HCEC 1CT (cell line): ENCODE results near the gene RPP25L.
A peak's percentile ranks its signal among the peaks of the same experiment; 100 is the strongest.

Experiments used
- DNase-seq: peaks from one replicate; pipeline ENCODE4 v3.0.0-alpha.2; 2017

Gene RPP25L

GRCh38 chr9:34610434-34611206 lies 1.3 kb downstream of the RPP25L start:
- no peak for DNase-seq

DNA sequence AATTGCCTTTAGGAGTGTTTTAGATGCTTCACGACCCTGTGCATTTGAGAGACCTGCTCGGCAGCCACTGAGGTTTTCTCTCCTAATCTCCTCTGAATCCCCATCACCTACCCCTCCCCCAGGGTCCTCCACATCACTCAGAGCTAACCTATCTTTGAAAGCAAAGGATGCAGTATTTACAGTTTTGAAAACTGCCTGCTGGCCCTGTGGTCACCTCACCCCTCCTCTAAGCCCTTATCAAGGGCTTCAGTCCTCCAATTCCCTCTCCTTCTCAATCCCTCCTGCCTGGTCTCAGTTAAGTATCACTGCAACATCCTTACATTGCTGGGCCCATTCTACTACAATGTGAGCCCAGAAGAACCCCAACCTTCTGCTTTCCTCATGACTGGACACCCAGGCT lies 4.6 kb downstream of the RPP25L start:
- no peak for DNase-seq

- no peak for DNase-seq
Observed at GRCh38 chr9:34606905-34607304, 5.0 kb downstream of the RPP25L start.

GRCh38 chr9:34606190-34606589 lies 5.7 kb downstream of the RPP25L start:
- no peak for DNase-seq

GRCh38 chr9:34603610-34604231 lies 8.2 kb downstream of the RPP25L start:
- DNase-seq = peak; percentile 51

GRCh38 chr9:34601937-34602573 lies 9.8 kb downstream of the RPP25L start:
- DNase-seq = no peak

DNA sequence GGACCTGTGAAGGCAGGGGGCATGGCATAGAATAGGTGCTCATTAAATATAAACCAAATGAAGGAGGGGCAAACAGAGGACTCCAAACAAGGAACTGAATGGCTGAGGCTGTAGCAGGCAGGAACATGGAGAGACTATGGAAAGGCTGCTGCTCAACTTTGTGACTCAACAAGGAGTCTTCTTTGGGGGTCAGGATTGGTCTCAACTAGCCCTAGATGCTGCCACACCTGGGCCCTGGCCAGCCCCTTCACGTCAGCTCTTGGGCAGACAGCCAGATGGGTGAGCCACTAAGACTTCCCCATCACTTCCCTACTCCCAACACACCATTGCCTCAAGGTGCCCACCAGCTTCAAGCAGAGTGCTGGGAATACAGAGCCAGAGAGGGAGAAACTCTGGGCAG lies 11.0 kb downstream of the RPP25L start:
- no peak for DNase-seq

DNA sequence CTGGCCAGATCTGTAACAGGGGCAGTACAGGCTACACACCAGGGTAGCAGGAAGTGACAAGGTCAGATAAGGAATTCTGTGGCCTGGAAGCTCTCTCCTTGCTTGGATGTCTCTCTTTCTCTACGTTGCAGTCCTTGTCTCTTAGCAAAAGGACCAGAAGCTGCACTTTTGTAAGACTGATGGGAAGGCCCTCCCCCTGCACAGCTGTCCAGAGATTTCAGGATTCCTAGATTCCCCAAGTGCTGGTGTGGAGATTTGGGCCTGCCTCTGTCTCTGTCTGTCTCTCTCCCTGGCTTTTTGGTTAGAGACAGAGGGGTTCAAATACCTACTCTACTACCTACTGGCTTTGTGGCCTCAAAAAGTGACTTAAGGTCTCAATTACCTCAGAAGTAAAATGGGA lies 12.4 kb downstream of the RPP25L start:
- DNase-seq = no peak

DNA sequence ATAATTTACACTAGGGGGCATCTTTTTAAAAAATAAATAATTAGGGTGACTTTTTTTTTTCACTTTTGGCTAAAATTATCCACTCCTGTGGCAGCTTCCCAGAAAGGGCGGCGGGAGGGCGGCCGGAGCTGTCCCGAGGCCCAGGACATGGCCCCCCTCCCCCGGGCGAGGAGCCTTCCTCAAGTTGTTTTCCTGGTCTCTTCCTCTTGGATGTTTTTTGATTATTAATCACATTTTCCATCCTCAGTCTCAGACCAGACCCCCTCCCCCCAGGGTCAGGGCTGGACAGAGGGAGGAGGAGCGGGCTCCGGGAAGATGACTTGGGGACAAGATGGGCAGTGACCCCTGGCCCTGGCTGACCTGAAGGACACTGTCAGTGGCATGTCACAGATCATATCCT lies 17.7 kb downstream of the RPP25L start:
- DNase-seq = no peak

- DNase-seq = no peak
Observed at GRCh38 chr9:34592895-34593601, 18.8 kb downstream of the RPP25L start.

DNA sequence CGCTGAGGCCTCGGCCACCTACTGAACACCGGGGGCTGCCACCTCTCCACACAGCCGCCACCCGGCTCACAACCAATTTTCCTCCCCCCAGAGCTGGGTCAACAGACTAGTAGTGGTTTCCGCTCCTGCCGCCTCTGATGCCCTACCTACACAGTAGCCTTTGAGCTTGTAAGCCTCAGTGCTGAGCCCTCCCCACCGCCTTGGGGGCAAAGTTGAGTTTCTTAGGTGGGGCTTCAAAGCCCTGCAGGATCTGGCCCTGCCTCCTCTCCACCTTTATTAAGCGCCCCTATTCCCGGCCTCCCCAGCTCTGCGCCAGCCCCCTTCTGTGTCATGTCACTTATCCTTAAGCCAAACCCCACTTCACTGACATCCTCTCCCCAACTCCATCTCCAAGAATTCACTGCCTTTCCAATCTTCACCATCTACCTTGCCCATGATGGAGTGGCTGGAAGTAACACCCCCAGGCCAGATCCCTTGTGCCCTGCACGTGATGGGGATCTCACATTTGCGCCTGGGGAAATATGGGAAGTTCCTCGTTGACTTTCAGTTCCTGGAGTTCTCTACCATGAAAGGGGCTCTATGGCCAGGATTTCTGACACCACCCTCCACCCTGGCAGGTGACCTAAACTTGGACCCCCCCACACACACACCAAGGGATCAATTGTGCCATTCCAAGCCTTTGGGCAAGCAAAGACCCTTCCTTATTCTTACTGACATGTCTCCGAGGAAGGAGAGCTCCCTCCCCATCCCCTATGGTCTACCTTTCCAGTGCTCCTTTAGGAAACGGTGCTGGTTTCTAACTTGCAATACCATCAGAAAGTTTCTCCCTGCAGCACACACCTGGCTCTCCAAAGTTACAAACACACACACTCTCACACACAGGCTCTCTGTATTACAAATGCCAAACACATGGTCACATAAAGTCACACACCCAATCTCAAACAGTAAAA lies 19.7 kb downstream of the RPP25L start:
- no peak for DNase-seq

GRCh38 chr9:34591248-34591916 lies 20.5 kb downstream of the RPP25L start:
- DNase-seq = peak; percentile 58

DNA sequence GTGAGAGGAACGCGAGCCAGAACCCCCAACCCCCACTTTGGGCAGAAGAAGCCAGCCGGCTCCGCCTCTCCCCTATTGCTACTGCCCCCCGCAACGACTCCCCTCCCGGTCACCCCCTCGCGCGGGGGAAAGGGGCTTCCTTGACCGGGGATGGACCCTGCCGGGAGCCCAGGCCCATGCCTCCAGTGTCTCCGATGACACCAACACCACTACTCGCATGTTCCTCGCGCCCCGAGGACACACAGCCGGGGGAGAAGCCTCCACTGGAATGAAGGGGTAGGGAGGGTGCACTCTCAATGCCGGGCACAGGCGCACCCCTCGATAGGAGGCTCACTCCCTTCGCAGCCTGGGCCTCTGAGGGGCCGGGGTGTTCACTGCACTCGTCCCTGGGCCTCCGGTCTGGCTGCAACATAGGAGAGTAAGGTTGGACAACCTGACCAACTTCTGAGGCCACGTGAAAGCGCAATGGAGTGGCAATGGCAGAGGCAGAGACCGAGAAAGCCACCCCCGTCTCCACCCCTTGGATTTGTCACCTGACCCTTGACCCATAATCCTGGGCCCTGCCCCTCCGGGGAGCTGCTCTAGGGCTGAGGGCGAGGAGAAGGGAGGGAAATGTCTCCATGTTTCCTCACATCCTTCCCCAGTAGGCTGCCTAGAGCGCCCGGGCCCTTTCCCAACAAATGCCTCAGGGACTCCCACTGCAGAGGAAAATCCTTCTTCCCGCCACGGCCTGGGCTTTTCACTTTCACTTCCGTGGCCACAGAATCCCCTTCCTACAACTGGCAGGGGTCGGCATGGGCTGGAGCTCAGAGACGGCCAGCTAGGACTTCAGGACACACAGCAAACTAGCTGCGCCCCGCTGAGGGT lies 21.3 kb downstream of the RPP25L start:
- no peak for DNase-seq

DNA sequence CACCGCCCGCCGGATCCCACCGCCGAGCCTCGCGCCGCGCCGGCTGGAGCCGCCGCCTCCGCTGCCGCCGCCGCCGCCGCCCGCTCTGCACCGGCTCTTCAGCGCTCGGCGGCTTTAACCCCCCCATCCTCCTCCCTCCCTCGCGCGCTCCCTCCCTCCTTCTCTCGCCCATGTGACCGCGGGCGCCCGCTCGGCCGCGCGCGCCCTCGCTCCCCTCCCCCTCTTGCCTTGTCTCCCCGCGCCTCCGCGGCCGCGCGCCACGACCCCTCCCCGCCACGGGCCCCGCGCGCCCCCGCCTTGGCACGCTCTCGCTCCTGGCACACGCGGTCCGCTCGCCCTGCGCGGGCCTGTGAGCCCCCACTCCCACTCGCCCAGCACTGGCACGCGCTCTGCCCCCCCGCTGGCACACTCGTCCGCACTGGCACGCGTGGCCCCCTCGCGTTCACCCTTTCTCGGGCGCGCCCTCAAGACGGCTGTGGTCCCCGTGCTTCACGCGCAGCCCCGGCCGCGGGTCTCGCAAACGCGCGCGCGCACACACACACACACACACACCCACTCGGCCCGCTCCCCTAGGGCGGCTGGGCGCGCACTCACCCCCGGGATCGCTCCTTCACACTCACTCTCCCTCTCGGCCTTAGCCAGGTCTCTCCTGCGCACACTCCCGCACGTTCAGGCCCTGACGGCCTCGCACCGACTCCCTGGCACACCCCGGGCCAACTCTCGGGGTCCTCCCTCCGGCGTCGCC lies 22.1 kb downstream of the RPP25L start, which contains the start of gene CNTFR:
TSS of gene CNTFR (minus strand) at position 89 of the 745 bp plus-strand sequence. CDS start 20,743 bp downstream, outside the sequence.
- DNase-seq = no peak

- DNase-seq = no peak
Observed at GRCh38 chr9:34588671-34589635, 22.9 kb downstream of the RPP25L start.

- no peak for DNase-seq
Observed at GRCh38 chr9:34587271-34587670, 24.6 kb downstream of the RPP25L start.

GRCh38 chr9:34585946-34586669 lies 25.8 kb downstream of the RPP25L start:
- no peak for DNase-seq

DNA sequence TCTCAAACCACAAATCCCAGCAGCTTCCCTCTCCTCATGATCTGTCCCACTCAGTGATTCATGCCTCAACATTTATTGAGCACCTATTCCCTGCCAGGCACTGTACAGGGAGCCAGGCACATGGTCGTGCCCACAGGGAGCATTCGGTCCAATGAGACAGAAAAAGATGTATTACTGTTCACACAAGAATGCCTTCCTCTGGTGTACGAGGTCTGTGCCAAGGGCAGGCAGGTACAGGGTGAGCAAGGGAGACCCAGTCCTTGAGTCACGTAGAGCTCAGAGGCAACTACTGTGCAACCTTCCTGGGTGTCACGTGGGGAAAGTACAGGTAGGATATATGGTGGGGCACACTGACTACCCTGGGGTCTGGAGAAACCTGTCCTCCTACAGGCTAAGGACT lies 26.9 kb downstream of the RPP25L start:
- DNase-seq = no peak
